Upper lobe of left lung (tissue), 6 donors: Measurements from ENCODE around the gene KCNN4. TPM values are rescaled to one million over a fixed set of nuclear protein-coding genes. Genes with fewer than 3 reads are reported as not detected.

Experiments used
- ATAC-seq, 2 donors: fragments of 200-7000 bp; cut with Tn5 transposase; one replicate each; pipeline ENCODE4 v1.9.1; 2022; ENCODE audit warnings: mild to moderate bottlenecking in 2 of 2, moderate library complexity in 2 of 2; ENCODE audit not compliant: low FRiP score in 2 of 2
- DNase-seq, 2 donors: peaks; one replicate each; pipeline ENCODE4 v3.0.0-alpha.2; 2019 to 2020
- H3K27ac ChIP-seq, 4 donors: fragments of 200-600 bp; sonication (generic); one replicate each; pipeline ENCODE4 v1.5.1; 2016 to 2019
- H3K27me3 ChIP-seq, 4 donors: fragments of 200-600 bp; sonication (generic); one replicate each; pipeline ENCODE4 v1.5.1; 2017 to 2019
- H3K36me3 ChIP-seq, 4 donors: fragments of 200-600 bp; sonication (generic); one replicate each; pipeline ENCODE4 v1.5.1; 2016 to 2019
- H3K4me1 ChIP-seq, 4 donors: fragments of 200-600 bp; sonication (generic); one replicate each; pipeline ENCODE4 v1.5.1; 2018 to 2019
- H3K4me3 ChIP-seq, 4 donors: fragments of 200-600 bp; sonication (generic); one replicate each; pipeline ENCODE4 v1.5.1; 2017 to 2019; ENCODE audit warnings: mild to moderate bottlenecking in 2 of 4, moderate library complexity in 1 of 4
- H3K9me3 ChIP-seq, 4 donors: fragments of 200-600 bp; sonication (generic); one replicate each; pipeline ENCODE4 v1.5.1; 2018 to 2019
- CTCF ChIP-seq, 6 experiments: fragments of 450-650 bp in 4 of 6; fragments of 200-600 bp in 2 of 6; sonication (generic) in 2 of 6; IDR thresholded peaks; one replicate each; pipeline ENCODE4 v1.5.1; 2016 to 2019; ENCODE audit warnings: antibody characterized with exemption in 6 of 6
- EP300 ChIP-seq, 4 donors: sonication (generic); formaldehyde crosslinking; IDR thresholded peaks; one replicate each; pipeline ENCODE4 v1.5.1; 2017; ENCODE audit warnings: antibody characterized with exemption in 4 of 4, control low read depth in 2 of 4
- POLR2A ChIP-seq, 4 donors: fragments of 450-650 bp; IDR thresholded peaks; one replicate each; pipeline ENCODE4 v1.5.1; 2016 to 2017; ENCODE audit warnings: antibody characterized with exemption in 4 of 4, mild to moderate bottlenecking in 2 of 4
- POLR2AphosphoS5 ChIP-seq, 2 donors: sonication (generic); formaldehyde crosslinking; IDR thresholded peaks; one replicate each; pipeline ENCODE4 v1.5.1; 2017; ENCODE audit warnings: antibody characterized with exemption in 2 of 2
- WGBS, 2 donors: methylation state at CpG; one replicate each; pipeline ENCODE4 v1.1.5; 2017 to 2018; 5-methylcytosine and 5-hydroxymethylcytosine counted together
- total RNA-seq, 6 donors: library from RNA; depleted of rRNA in 4 of 6; stranded (reverse); fragments of >200 nt in 4 of 6; gene quantifications; one replicate each; pipeline versions ENCODE4 v1.1.0 to v1.2.1, GENCODE V29; 2016 to 2021
- donor health status: DM: no; HTN: no; CAD: no; lungs with moderate emphysema.
- donor health status: DM: no; HTN: yes; CAD: no; lungs with severe emphysema.

KCNN4 gene
- total RNA-seq, 6 donors from 2014 or later = 4.7 to 43.0 (median 10.4) TPM

GRCh38 chr19:43749152-43749551 lies 31.6 kb downstream of the KCNN4 start:
- DNase-seq (no peak), ATAC-seq (no peak)
- TF ChIP-seq POLR2A (IDR thresholded peaks at IDR 0.05) = no peak
- TF ChIP-seq EP300 (IDR thresholded peaks at IDR 0.05) = no peak
- TF ChIP-seq POLR2AphosphoS5 (IDR thresholded peaks at IDR 0.05) = no peak
- TF ChIP-seq CTCF (IDR thresholded peaks at IDR 0.05) = no peak
- peaks cover 20 to 34% (median 22%) of the 10 kb centered on the region in 4 donors for H3K4me1 ChIP-seq
- no peak overlapping the region for H3K27ac ChIP-seq
- peaks cover 13 to 70% (median 51%) of the 10 kb centered on the region in 4 donors for H3K36me3 ChIP-seq
- no peaks in the 10 kb centered on the region for H3K27me3 ChIP-seq
- H3K9me3 ChIP-seq = no peaks in the 10 kb centered on the region
- H3K4me3 ChIP-seq = no peak overlapping the region
- WGBS, 2 donors = 88 to 90% methylated on average over 7 of the region's 7 CpGs

GRCh38 chr19:43748685-43749084 lies 32.1 kb downstream of the KCNN4 start:
- ATAC-seq (no peak), DNase-seq (no peak)
- Histone ChIP-seq H3K9me3 (no peaks in the 10 kb centered on the region), H3K4me3 (no peak overlapping the region), H3K4me1 (peaks cover 16 to 29% (median 20%) of the 10 kb centered on the region in 4 donors), H3K27ac (no peak overlapping the region), H3K36me3 (peaks cover 13 to 75% (median 55%) of the 10 kb centered on the region in 4 donors), H3K27me3 (no peaks in the 10 kb centered on the region)
- 52 to 75% methylated on average over 4 of the region's 4 CpGs for WGBS, 2 donors
- TF ChIP-seq POLR2AphosphoS5 (IDR thresholded peaks at IDR 0.05) = no peak
- no peak for TF ChIP-seq CTCF (IDR thresholded peaks at IDR 0.05)
- no peak for TF ChIP-seq EP300 (IDR thresholded peaks at IDR 0.05)
- no peak for TF ChIP-seq POLR2A (IDR thresholded peaks at IDR 0.05)

- 91 to 96% methylated on average over 4 of the region's 4 CpGs for WGBS, 2 donors
- TF ChIP-seq POLR2A (IDR thresholded peaks at IDR 0.05) = no peak
- TF ChIP-seq POLR2AphosphoS5 (IDR thresholded peaks at IDR 0.05) = no peak
- no peak for TF ChIP-seq CTCF (IDR thresholded peaks at IDR 0.05)
- no peak for TF ChIP-seq EP300 (IDR thresholded peaks at IDR 0.05)
- Histone ChIP-seq H3K27me3 (no peaks in the 10 kb centered on the region), H3K9me3 (no peaks in the 10 kb centered on the region), H3K4me3 (no peak overlapping the region), H3K4me1 (peaks cover 12 to 24% (median 15%) of the 10 kb centered on the region in 4 donors), H3K27ac (no peak overlapping the region), H3K36me3 (peaks cover 13 to 80% (median 59%) of the 10 kb centered on the region in 4 donors)
- no peak for ATAC-seq
- no peak for DNase-seq
Observed at GRCh38 chr19:43748205-43748594, 32.6 kb downstream of the KCNN4 start.

- no peak for ATAC-seq
- H3K27me3 ChIP-seq = no peaks in the 10 kb centered on the region
- no peak overlapping the region for H3K27ac ChIP-seq
- peak in 1 of 2 donors; percentile 65 for DNase-seq
- no peak overlapping the region for H3K4me3 ChIP-seq
- H3K36me3 ChIP-seq = peaks cover 13 to 83% (median 62%) of the 10 kb centered on the region in 4 donors
- peaks cover 6 to 19% (median 10%) of the 10 kb centered on the region in 4 donors for H3K4me1 ChIP-seq
- no peaks in the 10 kb centered on the region for H3K9me3 ChIP-seq
- 75 to 90% methylated on average over 9 to 16 of the region's 16 CpGs for WGBS, 2 donors
- TF ChIP-seq POLR2AphosphoS5 (IDR thresholded peaks at IDR 0.05) (no peak), CTCF (IDR thresholded peaks at IDR 0.05) (no peak), EP300 (IDR thresholded peaks at IDR 0.05) (no peak), POLR2A (IDR thresholded peaks at IDR 0.05) (no peak)
Observed at GRCh38 chr19:43747557-43748204, 33.1 kb downstream of the KCNN4 start.

- WGBS, 2 donors = 80 to 97% methylated on average over 3 of the region's 3 CpGs
- Histone ChIP-seq H3K27me3 (no peaks in the 10 kb centered on the region), H3K4me3 (no peak overlapping the region), H3K4me1 (peaks cover 0 to 7% (median 5%) of the 10 kb centered on the region in 4 donors), H3K27ac (no peak overlapping the region), H3K9me3 (no peaks in the 10 kb centered on the region), H3K36me3 (peaks cover 13 to 96% (median 80%) of the 10 kb centered on the region in 4 donors)
- TF ChIP-seq CTCF (IDR thresholded peaks at IDR 0.05) = no peak
- TF ChIP-seq POLR2A (IDR thresholded peaks at IDR 0.05) = no peak
- no peak for TF ChIP-seq EP300 (IDR thresholded peaks at IDR 0.05)
- TF ChIP-seq POLR2AphosphoS5 (IDR thresholded peaks at IDR 0.05) = no peak
- no peak for ATAC-seq
- no peak for DNase-seq
Observed at GRCh38 chr19:43743059-43743458, 37.7 kb downstream of the KCNN4 start.
